Vagina (tissue), 2 donors: ENCODE measurements around the gene TGFB2.

ENCODE experiments used
- POLR2A ChIP-seq, 2 donors: fragments of 450-650 bp; IDR thresholded peaks; one replicate each; pipeline ENCODE4 v1.6.1; 2017; ENCODE audit warnings: antibody characterized with exemption in 2 of 2, mild to moderate bottlenecking in 2 of 2, moderate library complexity in 2 of 2
- POLR2AphosphoS5 ChIP-seq, 2 donors: sonication (generic); formaldehyde crosslinking; IDR thresholded peaks; one replicate each; pipeline ENCODE4 v1.9.0; 2017; ENCODE audit warnings: antibody characterized with exemption in 2 of 2, mild to moderate bottlenecking in 2 of 2, low read depth in 1 of 2; ENCODE audit not compliant: insufficient read depth in 1 of 2
- TF ChIP-seq, protein P1 (sequence below), 3 experiments: fragments of 450-650 bp in 2 of 3; fragments of 200-600 bp in 1 of 3; sonication (generic) in 1 of 3; IDR thresholded peaks; one replicate each; pipeline ENCODE4 v1.5.1; 2017 to 2019; ENCODE audit warnings: antibody characterized with exemption in 3 of 3, mild to moderate bottlenecking in 2 of 3, moderate library complexity in 2 of 3

DNA sequence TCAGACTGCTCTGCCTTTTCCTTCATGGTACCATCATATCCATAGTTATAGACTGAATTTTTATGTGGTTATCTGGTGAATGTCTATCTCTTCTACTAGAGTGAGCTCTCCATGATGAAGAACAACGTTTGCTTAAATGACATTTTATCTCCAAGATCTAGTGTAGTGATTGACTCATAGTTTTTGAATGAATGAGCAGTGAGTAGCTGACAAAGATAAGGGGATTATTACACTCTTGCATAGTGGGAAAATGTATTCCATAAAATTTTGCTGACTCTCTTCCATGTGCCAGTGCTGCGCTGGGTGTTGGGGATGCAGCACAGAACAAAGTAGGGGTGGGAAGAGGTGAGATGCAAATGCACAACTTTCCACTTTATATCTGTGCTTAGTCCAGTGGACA, 147.7 kb downstream of the TGFB2 start:
- TF ChIP-seq, protein P1, sequence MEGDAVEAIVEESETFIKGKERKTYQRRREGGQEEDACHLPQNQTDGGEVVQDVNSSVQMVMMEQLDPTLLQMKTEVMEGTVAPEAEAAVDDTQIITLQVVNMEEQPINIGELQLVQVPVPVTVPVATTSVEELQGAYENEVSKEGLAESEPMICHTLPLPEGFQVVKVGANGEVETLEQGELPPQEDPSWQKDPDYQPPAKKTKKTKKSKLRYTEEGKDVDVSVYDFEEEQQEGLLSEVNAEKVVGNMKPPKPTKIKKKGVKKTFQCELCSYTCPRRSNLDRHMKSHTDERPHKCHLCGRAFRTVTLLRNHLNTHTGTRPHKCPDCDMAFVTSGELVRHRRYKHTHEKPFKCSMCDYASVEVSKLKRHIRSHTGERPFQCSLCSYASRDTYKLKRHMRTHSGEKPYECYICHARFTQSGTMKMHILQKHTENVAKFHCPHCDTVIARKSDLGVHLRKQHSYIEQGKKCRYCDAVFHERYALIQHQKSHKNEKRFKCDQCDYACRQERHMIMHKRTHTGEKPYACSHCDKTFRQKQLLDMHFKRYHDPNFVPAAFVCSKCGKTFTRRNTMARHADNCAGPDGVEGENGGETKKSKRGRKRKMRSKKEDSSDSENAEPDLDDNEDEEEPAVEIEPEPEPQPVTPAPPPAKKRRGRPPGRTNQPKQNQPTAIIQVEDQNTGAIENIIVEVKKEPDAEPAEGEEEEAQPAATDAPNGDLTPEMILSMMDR (IDR thresholded peaks at IDR 0.05): no peak
- no peak for TF ChIP-seq POLR2A (IDR thresholded peaks at IDR 0.05)
- TF ChIP-seq POLR2AphosphoS5 (IDR thresholded peaks at IDR 0.05; ENCODE audit: insufficient read depth in 1 of 2, low read depth in 1 of 2): no peak
